Uterus (tissue), 2 donors: ENCODE data around the gene RHOC.

ENCODE experiments used
- CTCF ChIP-seq, 4 experiments: fragments of 200-600 bp in 2 of 4; fragments of 450-650 bp in 2 of 4; sonication (generic) in 2 of 4; IDR thresholded peaks; one replicate each; pipeline ENCODE4 v1.5.1; 2016 to 2019; ENCODE audit warnings: antibody characterized with exemption in 4 of 4, mild to moderate bottlenecking in 2 of 4, moderate library complexity in 1 of 4
- POLR2A ChIP-seq, 2 donors: fragments of 450-650 bp; IDR thresholded peaks; one replicate each; pipeline ENCODE4 v1.6.1; 2016; ENCODE audit warnings: antibody characterized with exemption in 2 of 2, mild to moderate bottlenecking in 1 of 2, moderate library complexity in 1 of 2

DNA sequence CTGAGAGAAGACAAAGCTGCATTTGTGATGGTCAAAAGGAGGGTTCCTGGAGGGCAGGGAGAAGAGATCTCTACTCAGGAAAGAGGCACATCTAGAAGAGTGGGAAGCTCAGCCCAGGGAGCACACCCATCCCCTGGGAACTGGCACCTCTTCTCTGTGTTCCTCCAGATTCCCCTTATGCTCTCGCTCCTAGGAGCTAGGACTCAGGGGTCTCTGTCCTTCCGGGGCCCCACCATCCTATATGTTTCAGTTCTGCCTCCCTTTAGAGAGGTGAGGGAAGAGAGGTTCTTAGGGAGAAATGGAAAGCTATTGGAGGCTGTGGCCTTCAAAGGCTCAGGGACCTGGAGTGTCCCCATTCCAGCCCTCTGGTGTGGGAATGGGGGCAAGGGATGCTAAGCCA is 12.8 kb upstream of the RHOC start:
- TF ChIP-seq CTCF (IDR thresholded peaks at IDR 0.05), result no peak
- no peak for TF ChIP-seq POLR2A (IDR thresholded peaks at IDR 0.05)
